GM10847 (cell line): Measurements from ENCODE around the gene ADRA2C.

Source experiments
- POLR2A ChIP-seq: IDR thresholded peaks from 2 replicates; pipeline ENCODE4 v1.6.1; 2011; ENCODE audit not compliant: insufficient read length; ENCODE audit errors: extremely low read depth

The ADRA2C gene

DNA sequence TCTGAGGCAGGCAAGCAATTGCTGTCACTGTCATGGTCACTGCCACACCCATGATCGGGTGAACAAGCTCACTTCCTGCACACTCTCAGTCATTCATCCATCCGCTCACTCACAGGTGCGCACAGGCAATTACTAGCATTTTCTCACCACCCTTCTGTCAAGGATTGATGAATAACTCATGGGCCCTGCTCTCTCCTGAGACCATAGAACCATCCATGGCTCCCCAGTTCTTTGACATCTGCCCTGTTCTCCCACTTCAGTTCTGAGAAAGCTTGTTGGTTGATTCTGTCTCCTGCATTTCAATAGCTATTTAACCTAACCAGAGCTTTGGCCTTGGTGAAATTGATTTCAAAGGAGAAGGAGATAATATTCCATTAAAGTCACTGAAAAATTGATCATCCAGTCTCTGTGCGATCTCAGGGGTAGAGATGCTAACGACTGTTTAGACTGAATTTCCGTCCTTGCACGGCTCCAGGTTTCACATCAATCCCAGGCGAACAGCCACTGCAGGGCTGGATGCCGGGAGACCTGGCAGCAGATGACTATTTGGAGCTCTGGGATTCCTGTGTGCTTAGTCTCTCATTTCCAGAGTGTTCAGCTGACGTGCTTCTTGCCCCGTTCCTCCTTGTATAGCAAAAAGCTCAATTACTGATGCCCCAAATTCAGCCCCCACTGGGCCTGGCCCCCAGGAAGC is 36.9 kb upstream of the ADRA2C start:
- TF ChIP-seq POLR2A = no peak

DNA sequence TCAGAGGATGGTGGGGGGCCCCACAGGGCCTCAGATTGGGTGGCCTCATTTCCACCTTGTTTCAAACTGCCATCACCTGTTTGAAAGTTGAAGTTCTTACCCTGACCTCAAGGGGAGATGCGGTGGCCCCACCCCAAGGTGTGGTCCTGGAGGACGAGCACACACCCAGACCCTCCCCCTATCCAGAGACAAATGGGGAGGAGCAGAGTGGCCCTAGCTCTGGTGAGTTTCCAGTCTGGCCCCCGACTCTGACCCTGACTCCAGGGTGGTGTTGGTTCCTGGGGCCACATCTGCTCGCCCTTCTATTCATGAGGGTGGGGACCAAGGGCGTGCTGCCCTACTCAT is 36.3 kb upstream of the ADRA2C start:
- TF ChIP-seq POLR2A = no peak

DNA sequence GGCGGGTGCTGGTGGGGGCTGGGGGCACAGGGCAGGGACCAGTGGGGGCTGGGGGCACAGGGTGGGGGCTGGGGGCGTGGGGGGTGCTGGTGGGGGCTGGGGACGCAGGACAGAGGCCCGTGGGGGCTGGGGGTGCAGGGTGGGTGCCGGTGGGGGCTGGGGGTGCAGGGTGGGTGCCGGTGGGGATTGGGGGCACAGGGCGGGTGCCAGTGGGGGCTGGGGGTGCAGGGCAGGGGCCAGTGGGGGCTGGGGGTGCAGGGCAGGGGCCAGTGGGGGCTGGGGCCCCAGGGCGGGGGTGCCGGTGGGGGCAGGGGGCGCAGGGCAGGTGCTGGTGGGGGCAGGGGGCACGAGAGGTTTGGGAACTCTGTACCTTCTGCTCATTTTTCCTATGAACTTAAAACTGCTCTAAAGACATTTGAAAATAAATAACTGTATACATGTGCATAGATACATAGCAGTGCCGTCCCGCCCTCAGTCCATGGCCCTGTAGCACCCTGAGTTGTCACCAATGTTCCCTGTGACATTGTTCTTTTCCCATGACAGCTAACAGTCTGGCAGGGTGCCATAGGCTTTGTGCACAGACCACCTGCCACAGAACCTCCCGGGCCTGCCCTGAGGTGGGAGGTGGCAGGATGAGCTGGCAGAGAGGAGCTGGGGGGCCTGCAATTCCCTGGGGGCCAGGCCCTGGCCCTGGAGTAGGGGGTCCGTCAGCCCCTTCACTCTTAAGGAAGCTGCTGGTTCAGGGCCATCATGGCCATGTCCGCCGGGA is 35.6 kb upstream of the ADRA2C start:
- no peak for TF ChIP-seq POLR2A

DNA sequence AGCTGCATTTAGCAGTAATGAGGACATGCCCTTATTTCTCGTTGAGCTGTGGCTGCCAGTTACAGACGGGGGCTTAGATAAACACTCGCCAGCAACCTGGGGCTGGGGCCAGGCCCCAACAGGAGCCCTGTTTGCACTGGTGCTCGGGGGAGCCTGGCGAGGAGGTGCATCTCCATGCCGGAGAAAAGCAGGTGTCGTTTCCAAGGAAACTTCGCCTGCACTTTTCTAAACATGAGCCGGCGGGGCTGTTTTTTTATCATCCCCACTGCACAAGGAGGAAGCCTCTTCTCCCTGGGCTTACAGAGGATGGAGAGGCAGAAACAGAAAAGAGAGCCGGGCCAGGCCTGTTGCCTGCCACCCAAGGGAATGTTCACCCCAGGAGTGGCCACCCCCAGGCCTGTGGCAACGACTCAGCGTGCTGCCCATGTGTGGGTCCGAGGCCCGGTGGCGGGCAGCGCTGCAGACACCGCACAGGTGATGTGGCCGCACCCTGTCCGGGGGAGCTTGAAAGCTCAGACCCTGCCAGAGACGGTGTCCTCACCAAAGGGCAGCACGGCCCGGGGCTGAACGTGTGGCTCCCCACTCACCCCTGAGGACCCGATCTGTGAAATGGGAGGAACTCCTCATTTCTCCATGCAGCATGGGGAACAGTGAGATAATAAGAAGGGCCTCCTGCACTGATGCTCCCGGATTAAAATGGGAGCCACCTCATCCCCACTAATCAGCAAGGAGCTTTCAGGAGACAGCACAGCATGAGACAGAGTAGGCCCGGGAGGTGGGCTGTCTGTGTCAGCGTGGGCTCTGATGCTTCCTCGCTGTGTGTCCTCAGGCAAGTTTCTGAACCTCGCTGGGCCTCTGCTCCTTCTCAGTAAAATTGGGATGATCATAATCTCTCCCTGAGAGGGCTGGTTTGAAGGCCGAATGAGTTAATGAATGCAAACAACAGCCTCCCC is 33.8 kb upstream of the ADRA2C start:
- no peak for TF ChIP-seq POLR2A

- no peak for TF ChIP-seq POLR2A
Measured at GRCh38 chr4:3733195-3733594, 33.0 kb upstream of the ADRA2C start.

DNA sequence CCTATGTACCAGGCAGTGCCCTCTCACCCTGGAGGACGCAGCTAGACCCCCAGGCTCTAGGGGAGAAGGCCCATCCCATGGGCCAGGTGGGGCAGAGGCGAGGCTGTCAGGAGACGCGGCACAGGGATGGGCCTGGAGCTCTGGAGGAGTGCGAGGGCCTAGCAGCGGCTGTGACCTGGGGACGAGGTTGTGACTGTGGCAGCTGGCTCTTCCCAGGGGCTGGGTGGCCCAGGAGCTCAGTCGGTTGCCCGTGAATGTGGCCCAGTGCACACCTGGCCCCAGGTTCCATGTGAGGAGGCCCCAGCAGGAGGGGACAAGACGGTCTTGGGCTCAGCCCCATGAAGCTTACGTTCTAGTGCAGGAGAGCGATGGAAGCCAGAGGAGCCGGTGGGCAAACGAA is 31.0 kb upstream of the ADRA2C start:
- TF ChIP-seq POLR2A = no peak

- TF ChIP-seq POLR2A = no peak
Measured at GRCh38 chr4:3736290-3736689, 29.9 kb upstream of the ADRA2C start.

- TF ChIP-seq POLR2A = no peak
Measured at GRCh38 chr4:3736806-3737205, 29.4 kb upstream of the ADRA2C start.

DNA sequence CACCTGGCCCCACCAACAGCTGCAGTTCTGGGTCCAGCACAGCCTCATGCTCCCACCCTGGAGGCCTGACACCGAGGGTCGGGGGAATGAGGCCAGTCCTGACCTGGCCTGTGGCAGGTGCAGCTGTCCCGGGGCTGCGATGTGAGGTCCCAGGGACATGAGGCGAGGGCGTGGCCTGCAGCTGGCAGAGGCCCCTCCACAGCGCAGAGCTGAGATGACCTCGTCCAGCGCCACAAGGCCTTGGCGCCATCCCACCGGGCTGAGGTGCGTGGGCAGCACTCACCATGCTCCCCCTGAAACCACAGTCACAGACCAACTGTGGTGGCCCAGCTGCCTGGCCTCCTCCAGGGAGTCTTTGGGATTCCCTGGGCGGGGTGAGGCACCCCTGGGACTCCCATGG is 26.6 kb upstream of the ADRA2C start:
- TF ChIP-seq POLR2A = no peak

DNA sequence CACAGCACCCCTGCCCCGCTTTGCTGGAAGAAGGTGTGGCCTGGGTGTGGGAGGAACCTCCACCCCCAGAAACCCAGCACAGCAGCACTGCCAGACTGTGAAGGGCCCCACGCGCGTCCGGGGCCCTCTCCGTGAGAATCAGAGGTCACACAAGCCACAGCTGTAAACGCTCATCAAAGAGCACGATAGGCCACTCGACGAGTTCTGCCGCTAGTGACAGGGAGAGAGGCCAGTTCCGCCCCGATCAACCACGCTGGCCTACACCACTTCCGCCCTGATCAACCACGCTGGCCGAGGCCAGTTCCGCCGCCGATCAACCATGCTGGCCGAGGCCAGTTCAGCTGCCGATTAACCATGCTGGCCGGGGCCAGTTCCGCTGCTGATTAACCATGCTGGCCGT is 25.9 kb upstream of the ADRA2C start:
- no peak for TF ChIP-seq POLR2A

- TF ChIP-seq POLR2A = no peak
Measured at GRCh38 chr4:3741217-3742011, 24.8 kb upstream of the ADRA2C start.

- TF ChIP-seq POLR2A = no peak
Measured at GRCh38 chr4:3742610-3743009, 23.6 kb upstream of the ADRA2C start.

DNA sequence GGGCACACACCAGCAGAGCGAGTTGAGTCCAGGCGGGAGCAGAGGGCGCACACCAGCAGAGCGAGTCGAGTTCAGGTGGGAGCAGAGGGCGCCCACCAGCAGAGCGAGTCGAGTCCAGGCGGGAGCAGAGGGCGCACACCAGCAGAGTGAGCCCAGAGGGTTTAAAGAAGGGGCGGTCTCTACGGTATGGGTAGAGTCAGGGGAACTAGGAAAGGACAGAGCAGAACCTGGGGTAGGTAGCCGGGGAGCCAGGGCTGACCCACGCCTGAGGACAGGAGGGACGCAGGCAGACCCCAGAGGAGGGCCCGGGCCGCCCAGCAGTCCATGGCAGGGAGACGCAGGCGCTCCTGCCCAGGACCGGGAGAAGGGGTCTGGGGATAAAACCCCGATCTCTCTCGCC is 22.0 kb upstream of the ADRA2C start:
- no peak for TF ChIP-seq POLR2A

DNA sequence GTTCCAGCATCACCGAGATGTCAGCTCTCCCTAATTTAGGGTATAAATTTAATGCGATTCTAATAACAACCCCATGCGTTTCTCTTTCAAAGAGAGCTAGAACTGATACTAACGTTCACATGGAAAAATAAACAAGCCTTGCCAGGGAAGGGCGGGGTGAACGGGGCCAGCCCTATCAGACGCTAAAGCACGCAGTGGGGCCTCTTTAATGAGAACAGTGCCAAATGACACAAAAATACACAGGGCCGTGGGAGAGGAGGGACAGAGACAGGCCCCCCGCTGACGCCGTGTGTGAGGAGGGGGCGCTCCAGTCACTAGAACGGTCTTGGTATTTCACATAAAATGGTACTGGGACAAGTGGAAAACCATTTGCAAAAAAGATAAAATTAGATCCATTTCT is 21.3 kb upstream of the ADRA2C start:
- TF ChIP-seq POLR2A = no peak

DNA sequence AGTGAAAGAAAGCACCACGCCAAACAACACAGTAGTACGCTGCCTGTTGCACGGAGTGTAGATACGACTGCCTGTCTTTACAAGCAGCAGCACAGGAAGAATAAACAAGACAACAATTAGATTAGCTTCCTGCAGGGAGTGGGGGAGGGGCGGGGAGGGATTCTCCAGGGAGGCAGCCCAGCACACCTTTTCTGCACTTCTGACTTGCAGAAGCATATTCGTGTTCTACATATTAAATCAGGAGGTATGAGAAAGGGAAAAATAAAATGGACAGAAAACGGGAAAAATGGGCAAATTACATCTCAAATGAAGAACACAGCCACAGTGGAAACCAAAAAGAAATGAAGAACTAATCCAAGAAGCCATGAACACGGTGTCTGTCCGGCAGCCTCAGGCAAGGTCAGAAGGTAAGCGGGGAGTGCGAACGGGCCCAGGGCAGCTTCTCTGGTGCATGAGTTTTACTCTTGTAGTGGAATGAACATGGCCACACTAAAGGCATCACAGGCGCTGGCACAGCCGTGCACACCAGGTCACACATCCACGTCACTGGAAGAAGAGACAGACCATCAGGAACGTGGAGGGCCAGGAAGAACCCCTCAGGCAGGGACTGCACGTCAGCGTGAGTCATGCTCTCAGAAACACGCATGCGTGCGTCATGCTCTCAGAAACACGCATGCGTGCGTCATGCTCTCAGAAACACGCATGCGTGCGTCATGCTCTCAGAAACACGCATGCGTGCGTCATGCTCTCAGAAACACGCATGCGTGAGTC is 20.1 kb upstream of the ADRA2C start:
- TF ChIP-seq POLR2A = no peak
